GM21390 (cell line): ENCODE measurements around the gene KCNJ6.
"Not testable (repeated sequence)": the region's sequence is repeated elsewhere in the genome, so short reads cannot be mapped to it uniquely, and the experiment has no call there.

Experiments
- ATAC-seq: cut with Tn5 transposase; IDR thresholded peaks from one replicate; pipeline ENCODE4 v1.9.1; 2021; ENCODE audit not compliant: unreplicated experiment

Gene KCNJ6

GRCh38 chr21:37784591-37785318 is 131.5 kb downstream of the KCNJ6 start:
- ATAC-seq = no peak

GRCh38 chr21:37783016-37783415 is 133.2 kb downstream of the KCNJ6 start:
- no peak for ATAC-seq

GRCh38 chr21:37780991-37781983 is 135.0 kb downstream of the KCNJ6 start:
- ATAC-seq = no peak

GRCh38 chr21:37771181-37771580 is 145.1 kb downstream of the KCNJ6 start:
- ATAC-seq = no peak

- ATAC-seq = no peak
Observed at GRCh38 chr21:37770461-37770860, 145.8 kb downstream of the KCNJ6 start.

GRCh38 chr21:37769656-37770055 is 146.6 kb downstream of the KCNJ6 start:
- no peak for ATAC-seq

GRCh38 chr21:37767984-37768383 is 148.3 kb downstream of the KCNJ6 start:
- ATAC-seq = no peak

GRCh38 chr21:37766129-37766528 is 150.1 kb downstream of the KCNJ6 start:
- no peak for ATAC-seq

- ATAC-seq = no peak
Observed at GRCh38 chr21:37765221-37765900, 150.9 kb downstream of the KCNJ6 start.

GRCh38 chr21:37764691-37765090 is 151.6 kb downstream of the KCNJ6 start:
- ATAC-seq = no peak

GRCh38 chr21:37763298-37763697 is 153.0 kb downstream of the KCNJ6 start:
- no peak for ATAC-seq

GRCh38 chr21:37762606-37763005 is 153.7 kb downstream of the KCNJ6 start:
- ATAC-seq = no peak

GRCh38 chr21:37761406-37761805 is 154.9 kb downstream of the KCNJ6 start:
- not testable (repeated sequence) for ATAC-seq

GRCh38 chr21:37759777-37760176 is 156.5 kb downstream of the KCNJ6 start:
- ATAC-seq = no peak

- no peak for ATAC-seq
Observed at GRCh38 chr21:37758982-37759381, 157.3 kb downstream of the KCNJ6 start.

GRCh38 chr21:37757606-37758376 is 158.5 kb downstream of the KCNJ6 start:
- ATAC-seq = no peak

- ATAC-seq = no peak
Observed at GRCh38 chr21:37753122-37753599, 163.1 kb downstream of the KCNJ6 start.

- ATAC-seq = no peak
Observed at GRCh38 chr21:37751268-37751975, 164.8 kb downstream of the KCNJ6 start.

GRCh38 chr21:37749132-37749531 is 167.1 kb downstream of the KCNJ6 start:
- no peak for ATAC-seq

GRCh38 chr21:37748351-37748750 is 167.9 kb downstream of the KCNJ6 start:
- no peak for ATAC-seq
